Putamen (tissue), 1 donor: ENCODE data around the gene LRGUK.
"Not testable (repeated sequence)": the region's sequence is repeated elsewhere in the genome, so short reads cannot be mapped to it uniquely, and the experiment has no call there.

ENCODE experiments used
- DNase-seq: peaks from one replicate; pipeline ENCODE4 v3.0.0-alpha.2; 2016; ENCODE audit warnings: low spot score

The LRGUK gene

GRCh38 chr7:134246347-134246746 lies 119.2 kb downstream of the LRGUK start:
- no peak for DNase-seq

DNA sequence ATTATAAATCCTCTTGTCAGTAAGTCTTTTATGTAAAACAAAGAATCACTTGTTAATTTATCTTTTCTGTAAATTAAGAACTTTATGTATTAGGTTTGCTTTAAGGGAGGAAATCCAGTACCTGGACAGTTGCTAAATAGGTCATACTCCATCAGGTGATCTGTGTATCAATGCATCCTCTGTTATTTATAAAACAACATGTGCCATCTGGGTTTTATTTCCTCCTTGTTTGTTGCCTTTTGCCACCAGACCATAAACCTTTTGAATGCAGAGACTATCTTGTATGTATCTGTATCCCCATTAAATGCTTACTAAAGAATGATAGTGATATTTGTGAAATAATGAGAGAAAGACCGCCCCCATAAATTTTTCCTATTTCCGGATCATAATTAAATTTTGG lies 119.6 kb downstream of the LRGUK start:
- DNase-seq, result no peak

DNA sequence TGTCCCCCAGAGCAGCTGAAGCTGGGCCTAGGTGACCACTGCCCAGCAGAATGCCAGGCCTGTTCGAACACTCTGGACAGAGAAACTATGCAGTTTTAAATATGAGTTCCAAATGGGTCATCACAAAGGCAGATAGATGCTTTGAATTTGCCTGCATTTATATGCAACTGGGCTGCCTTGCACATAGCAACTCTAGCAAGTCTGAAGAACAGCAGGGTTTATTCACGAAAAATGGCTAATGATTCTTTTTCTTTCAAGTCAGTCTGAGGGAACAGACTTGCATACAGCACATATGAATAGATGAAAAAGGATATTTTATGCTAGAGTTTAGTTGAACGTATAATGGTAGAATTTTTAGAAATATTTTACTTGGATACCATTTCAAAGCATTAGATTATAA lies 121.1 kb downstream of the LRGUK start:
- DNase-seq, result no peak

DNA sequence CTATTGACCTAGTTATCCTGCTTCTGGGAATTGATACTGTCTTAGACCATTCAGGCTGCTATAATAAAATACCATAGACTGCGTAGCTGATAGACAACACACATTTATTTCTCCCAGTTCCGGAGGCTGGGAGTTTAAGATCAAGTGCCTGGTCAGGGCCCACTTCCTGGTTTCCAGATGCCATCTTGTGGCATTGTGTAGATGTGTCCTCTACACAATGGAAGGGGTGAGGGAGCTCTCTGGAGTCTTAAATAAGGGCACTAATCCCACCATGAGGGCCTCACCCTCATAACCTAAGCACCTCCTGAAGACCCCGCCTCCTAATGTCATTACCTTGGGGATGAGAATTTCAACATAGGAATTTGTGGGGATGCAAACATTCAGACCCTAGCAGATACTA lies 127.2 kb downstream of the LRGUK start:
- DNase-seq, result no peak

GRCh38 chr7:134255814-134256213 lies 128.7 kb downstream of the LRGUK start:
- no peak for DNase-seq

DNA sequence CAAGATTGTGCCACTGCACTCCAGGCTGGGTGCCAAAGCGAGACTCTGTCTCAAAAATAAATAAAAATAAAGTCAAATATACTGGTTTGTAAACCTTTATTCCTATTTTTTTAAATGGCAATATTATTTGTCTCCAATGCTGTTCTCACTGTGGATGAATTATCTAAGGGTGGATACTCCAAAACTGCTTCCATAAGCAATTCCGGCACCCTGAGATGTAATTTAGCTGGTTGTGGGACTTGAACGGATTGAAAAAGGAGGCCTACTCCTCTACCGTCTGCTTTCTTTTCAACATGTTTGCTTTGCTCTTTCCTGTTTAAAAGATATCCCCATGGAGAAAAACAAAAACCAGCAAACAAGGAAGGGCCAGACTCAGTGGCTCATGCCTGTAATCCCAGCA lies 135.2 kb downstream of the LRGUK start:
- no peak for DNase-seq

GRCh38 chr7:134276951-134277350 lies 149.8 kb downstream of the LRGUK start:
- no peak for DNase-seq

- DNase-seq, result no peak
Measured at GRCh38 chr7:134278502-134279153, 151.5 kb downstream of the LRGUK start.

GRCh38 chr7:134279336-134279735 lies 152.2 kb downstream of the LRGUK start:
- DNase-seq, result no peak

DNA sequence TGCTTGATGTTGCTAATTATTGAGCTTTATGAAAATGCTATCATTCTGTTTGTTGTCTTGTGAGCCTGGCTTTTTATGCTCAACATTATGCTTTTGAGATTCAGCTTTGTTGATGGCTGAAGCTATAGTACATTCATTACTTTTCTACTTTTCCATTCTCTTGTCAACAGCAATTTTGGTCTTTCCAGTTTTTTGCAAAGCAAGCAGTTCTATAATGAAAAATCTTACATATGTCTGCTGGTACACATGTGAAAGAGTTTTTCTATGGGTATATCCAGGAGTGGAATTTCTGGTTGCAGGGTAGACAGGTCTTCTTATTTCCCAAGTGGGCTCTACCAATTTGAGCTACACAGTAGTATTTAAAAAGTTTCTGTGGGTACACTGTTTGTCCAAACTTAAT lies 152.8 kb downstream of the LRGUK start:
- no peak for DNase-seq

DNA sequence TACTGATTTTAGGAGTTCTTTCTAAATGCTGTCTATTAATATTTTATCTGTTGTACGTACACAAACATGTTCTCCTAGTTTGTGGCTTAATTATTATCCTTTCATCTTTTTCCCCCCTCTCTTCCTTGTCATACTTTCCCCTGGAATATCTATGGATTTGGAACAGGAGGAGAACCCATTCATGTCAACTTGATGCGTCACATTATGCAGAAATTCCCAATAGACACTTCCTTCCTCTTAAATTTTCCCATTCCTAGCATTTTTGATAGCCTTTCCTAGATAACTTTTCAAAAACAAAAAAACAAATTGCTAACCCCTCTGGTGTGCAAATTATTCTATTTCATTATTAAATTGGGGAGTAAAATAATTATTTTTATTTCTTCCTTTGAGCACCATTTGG lies 153.4 kb downstream of the LRGUK start:
- DNase-seq, result no peak

- no peak for DNase-seq
Measured at GRCh38 chr7:134284011-134284410, 156.9 kb downstream of the LRGUK start.

- DNase-seq, result no peak
Measured at GRCh38 chr7:134284952-134285351, 157.8 kb downstream of the LRGUK start.

- DNase-seq, result no peak
Measured at GRCh38 chr7:134287916-134288659, 160.9 kb downstream of the LRGUK start.

DNA sequence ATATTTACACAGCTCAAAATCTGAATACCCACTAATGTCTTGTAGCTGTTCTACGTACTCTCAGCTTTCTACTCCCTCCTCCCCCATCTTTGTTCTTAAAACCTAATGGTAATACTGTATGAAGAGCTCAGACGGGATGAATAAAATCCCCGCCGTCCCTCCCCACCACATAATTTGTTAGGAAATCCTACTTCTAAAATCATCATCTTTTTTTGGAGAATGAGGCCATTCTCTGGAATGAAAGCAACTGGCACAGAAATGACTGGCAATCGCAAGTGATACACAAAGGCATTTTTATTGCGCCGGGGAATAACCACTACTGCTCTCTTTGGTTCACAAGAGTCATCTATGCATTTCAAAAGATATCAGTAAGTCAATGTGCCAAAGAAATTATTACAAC lies 162.3 kb downstream of the LRGUK start:
- peak; percentile 21 for DNase-seq

DNA sequence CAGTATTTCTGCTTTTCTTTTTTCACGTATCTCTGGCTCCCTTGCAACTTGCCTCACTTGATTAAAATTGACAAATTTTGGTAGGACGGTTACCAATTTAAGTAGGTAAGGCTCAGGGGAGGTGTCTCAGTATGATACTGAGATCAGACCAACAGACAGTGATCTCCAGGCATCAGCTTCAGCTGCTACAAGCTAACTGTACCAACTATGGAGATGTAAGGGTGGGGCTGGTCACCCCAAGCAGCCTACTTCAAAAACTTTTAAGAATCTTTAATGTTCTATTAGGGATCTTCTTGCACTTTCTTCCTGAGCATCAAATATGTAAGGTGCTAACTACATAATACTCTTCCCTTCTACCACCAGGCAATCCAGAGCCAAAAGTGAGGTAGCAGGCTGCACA lies 162.7 kb downstream of the LRGUK start:
- DNase-seq, result no peak

- DNase-seq, result no peak
Measured at GRCh38 chr7:134290286-134290685, 163.1 kb downstream of the LRGUK start.

GRCh38 chr7:134293002-134293740 lies 166.0 kb downstream of the LRGUK start:
- peak; percentile 26 for DNase-seq

DNA sequence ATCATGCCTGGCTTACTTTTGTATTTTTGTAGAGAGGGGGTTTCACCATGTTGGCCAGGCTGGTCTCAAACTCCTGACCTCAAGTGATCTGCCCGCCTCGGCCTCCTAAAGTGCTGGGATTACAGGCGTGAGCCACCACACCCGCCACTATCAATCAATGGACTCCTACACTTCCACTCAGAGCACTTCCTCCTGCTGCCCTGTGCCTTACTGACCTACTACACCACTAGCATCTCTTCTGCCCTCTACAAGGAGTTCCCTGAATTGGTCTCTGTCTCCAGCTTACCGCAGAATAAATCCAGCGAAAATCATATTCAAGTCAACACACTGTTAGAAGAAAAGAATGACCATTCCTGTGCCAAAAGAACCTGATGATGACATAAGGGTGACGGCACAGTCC lies 168.8 kb downstream of the LRGUK start:
- not testable (repeated sequence) for DNase-seq

DNA sequence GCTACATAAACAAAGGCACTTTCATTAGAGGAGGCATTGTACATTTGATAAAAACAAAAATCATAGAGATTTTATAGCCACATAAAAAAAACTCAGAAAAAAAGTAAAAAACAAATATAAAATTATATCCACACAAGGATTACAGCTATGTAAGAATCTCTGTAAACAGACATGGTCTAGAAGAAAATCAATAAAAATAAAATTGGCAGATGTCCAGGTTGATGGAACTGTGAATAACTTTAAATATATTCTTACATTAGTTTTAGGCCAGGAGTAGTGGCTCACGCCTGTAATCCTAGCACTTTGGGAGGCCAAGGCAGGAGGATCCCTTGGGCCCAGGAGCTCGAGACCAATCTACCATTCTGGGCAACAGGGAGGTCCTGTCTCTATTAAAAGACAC lies 170.3 kb downstream of the LRGUK start:
- no peak for DNase-seq

DNA sequence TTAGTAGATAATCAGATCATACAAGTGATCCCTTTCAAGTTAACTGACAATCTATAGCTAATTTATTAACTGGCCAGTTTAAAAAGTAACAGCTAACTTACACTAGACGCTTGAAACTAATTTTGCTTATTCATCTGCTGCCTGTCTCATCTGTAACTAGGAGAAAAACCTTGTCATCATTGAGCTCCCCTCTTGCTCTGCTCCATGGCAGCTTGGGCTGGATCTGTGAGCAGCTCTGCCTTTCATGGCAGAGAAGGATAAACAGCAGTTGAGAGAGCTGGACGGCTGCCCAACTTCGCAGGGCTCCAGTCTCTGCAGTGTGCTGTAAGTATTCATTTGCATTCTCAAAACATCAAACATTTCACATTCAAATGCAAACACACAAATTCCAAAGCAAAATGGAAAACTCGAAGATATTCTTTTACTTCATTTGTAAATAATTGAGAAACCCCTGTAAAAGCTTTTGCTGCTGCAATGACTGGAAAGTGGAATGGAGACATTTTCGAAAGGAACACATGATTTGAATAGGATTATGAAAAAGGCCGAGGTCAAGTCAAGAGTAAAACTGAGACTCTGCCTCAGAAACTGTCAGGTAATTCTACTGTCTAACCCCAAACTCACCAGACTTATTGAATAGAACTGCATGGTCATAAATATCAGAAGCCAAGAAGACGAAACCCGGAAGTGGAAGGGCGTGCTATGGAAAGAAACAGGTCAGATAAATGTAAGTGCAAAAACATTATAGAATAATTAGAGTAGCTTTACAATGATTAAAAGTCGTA lies 172.0 kb downstream of the LRGUK start:
- peak; percentile 85 for DNase-seq

GRCh38 chr7:134300988-134301387 lies 173.8 kb downstream of the LRGUK start:
- DNase-seq, result no peak
